ENCODE data around the gene PADI1.
A peak's percentile ranks its signal among the peaks of the same experiment; 100 is the strongest.

Gene PADI1

GRCh38 chr1:17214876-17215544, 10.1 kb downstream of the PADI1 start:
- DNase-seq (ENCODE audit: low read depth, low spot score), result no peak

- no peak for DNase-seq (ENCODE audit: low read depth, low spot score)
Measured at GRCh38 chr1:17215545-17215890, 10.6 kb downstream of the PADI1 start.

GRCh38 chr1:17216078-17216477, 11.2 kb downstream of the PADI1 start:
- no peak for DNase-seq (ENCODE audit: low read depth, low spot score)

GRCh38 chr1:17217607-17218006, 12.7 kb downstream of the PADI1 start:
- no peak for DNase-seq (ENCODE audit: low read depth, low spot score)

- no peak for DNase-seq (ENCODE audit: low read depth, low spot score)
Measured at GRCh38 chr1:17218939-17219338, 14.0 kb downstream of the PADI1 start.

GRCh38 chr1:17220287-17220686, 15.4 kb downstream of the PADI1 start:
- DNase-seq (ENCODE audit: low read depth, low spot score), result no peak

- no peak for DNase-seq (ENCODE audit: low read depth, low spot score)
Measured at GRCh38 chr1:17222557-17222956, 17.6 kb downstream of the PADI1 start.

GRCh38 chr1:17224434-17224833, 19.5 kb downstream of the PADI1 start:
- no peak for DNase-seq (ENCODE audit: low read depth, low spot score)

GRCh38 chr1:17225140-17225539, 20.2 kb downstream of the PADI1 start:
- no peak for DNase-seq (ENCODE audit: low read depth, low spot score)

GRCh38 chr1:17227358-17227915, 22.5 kb downstream of the PADI1 start:
- DNase-seq (ENCODE audit: low read depth, low spot score), result no peak

- DNase-seq (ENCODE audit: low read depth, low spot score), result no peak
Measured at GRCh38 chr1:17228619-17229018, 23.7 kb downstream of the PADI1 start.

- no peak for DNase-seq (ENCODE audit: low read depth, low spot score)
Measured at GRCh38 chr1:17229379-17229778, 24.5 kb downstream of the PADI1 start.

- DNase-seq (ENCODE audit: low read depth, low spot score), result no peak
Measured at GRCh38 chr1:17230106-17230505, 25.2 kb downstream of the PADI1 start.

- no peak for DNase-seq (ENCODE audit: low read depth, low spot score)
Measured at GRCh38 chr1:17230671-17231310, 25.9 kb downstream of the PADI1 start.

GRCh38 chr1:17232759-17233661, 28.1 kb downstream of the PADI1 start:
- DNase-seq (ENCODE audit: low read depth, low spot score), result no peak

GRCh38 chr1:17233675-17234320, 28.9 kb downstream of the PADI1 start:
- DNase-seq (ENCODE audit: low read depth, low spot score), result no peak

GRCh38 chr1:17234405-17234804, 29.5 kb downstream of the PADI1 start:
- DNase-seq (ENCODE audit: low read depth, low spot score), result no peak

GRCh38 chr1:17235135-17235885, 30.4 kb downstream of the PADI1 start:
- DNase-seq (ENCODE audit: low read depth, low spot score), result no peak

- peak; percentile 57 for DNase-seq (ENCODE audit: low read depth, low spot score)
Measured at GRCh38 chr1:17236779-17237560, 32.0 kb downstream of the PADI1 start.

- DNase-seq (ENCODE audit: low read depth, low spot score), result no peak
Measured at GRCh38 chr1:17237561-17237903, 32.6 kb downstream of the PADI1 start.

Data from iPS DF 19.7 (cell line).